GM23338 (cell line): Measurements from ENCODE around the gene MED27. TPM values are rescaled to one million over a fixed set of nuclear protein-coding genes. Genes with fewer than 3 reads are reported as not detected.

Experiments
- ATAC-seq: fragments of 200-7000 bp; cut with Tn5 transposase; 3 replicates; pipeline ENCODE4 v1.9.1; 2020
- DNase-seq: peaks from one replicate; pipeline ENCODE4 v3.0.0-alpha.2; 2015; ENCODE audit warnings: low spot score
- H2AFZ ChIP-seq: fragments of 200-600 bp; sonication (generic); 2 replicates; pipeline ENCODE4 v1.8.0; 2016; ENCODE audit warnings: antibody characterized with exemption, mild to moderate bottlenecking, moderate library complexity
- H3F3A ChIP-seq: fragments of 200-600 bp; sonication (generic); replicated peaks from 2 replicates; pipeline ENCODE4 v1.8.0; 2017; ENCODE audit warnings: antibody characterized with exemption, mixed run types, low read depth
- H3K27ac ChIP-seq: fragments of 200-600 bp; sonication (generic); 2 replicates; pipeline ENCODE4 v1.6.1; 2016; ENCODE audit warnings: low read depth
- H3K27me3 ChIP-seq: fragments of 200-600 bp; sonication (generic); 2 replicates; pipeline ENCODE4 v1.8.0; 2016; ENCODE audit warnings: mild to moderate bottlenecking, mixed run types, moderate library complexity; ENCODE audit not compliant: insufficient read depth
- H3K36me3 ChIP-seq: fragments of 200-600 bp; sonication (generic); 2 replicates; pipeline ENCODE4 v1.8.0; 2016; ENCODE audit warnings: mild to moderate bottlenecking; ENCODE audit not compliant: insufficient read depth
- H3K4me1 ChIP-seq: fragments of 200-600 bp; sonication (generic); 2 replicates; pipeline ENCODE4 v1.8.0; 2016; ENCODE audit warnings: mild to moderate bottlenecking, moderate library complexity; ENCODE audit not compliant: insufficient read depth
- H3K4me2 ChIP-seq: fragments of 200-600 bp; sonication (generic); 2 replicates; pipeline ENCODE4 v1.7.1; 2017; ENCODE audit warnings: mixed run types
- H3K4me3 ChIP-seq: fragments of 200-600 bp; sonication (generic); 2 replicates; pipeline ENCODE4 v1.6.1; 2016; ENCODE audit warnings: mixed run types
- H3K79me2 ChIP-seq: fragments of 200-600 bp; sonication (generic); replicated peaks from 2 replicates; pipeline ENCODE4 v1.8.0; 2017; ENCODE audit warnings: mild to moderate bottlenecking; ENCODE audit not compliant: insufficient read depth
- H3K9me2 ChIP-seq: fragments of 200-600 bp; sonication (generic); 2 replicates; pipeline ENCODE4 v1.8.0; 2017; ENCODE audit not compliant: insufficient read depth
- H4K20me1 ChIP-seq: fragments of 200-600 bp; sonication (generic); replicated peaks from 2 replicates; pipeline ENCODE4 v1.8.0; 2017; ENCODE audit warnings: mild to moderate bottlenecking; ENCODE audit not compliant: insufficient read depth
- H3K27ac Mint-ChIP-seq: 2 replicates; pipeline ENCODE4 v1.8.0; 2020; ENCODE audit warnings: inconsistent platforms, mild to moderate bottlenecking, moderate library complexity, mixed read lengths
- H3K27me3 Mint-ChIP-seq: 3 replicates; pipeline ENCODE4 v1.8.0; 2022; ENCODE audit warnings: low read depth, mild to moderate bottlenecking, moderate library complexity, mixed read lengths, inconsistent platforms; ENCODE audit not compliant: insufficient read depth, poor library complexity
- H3K36me3 Mint-ChIP-seq: 3 replicates; pipeline ENCODE4 v1.8.0; 2021; ENCODE audit warnings: low read depth, mild to moderate bottlenecking, inconsistent platforms, moderate library complexity, mixed read lengths
- H3K4me1 Mint-ChIP-seq: 3 replicates; pipeline ENCODE4 v1.8.0; 2020; ENCODE audit warnings: mild to moderate bottlenecking, inconsistent platforms, mixed read lengths
- H3K4me3 Mint-ChIP-seq: 3 replicates; pipeline ENCODE4 v1.8.0; 2021; ENCODE audit warnings: moderate library complexity, mild to moderate bottlenecking, inconsistent platforms, mixed read lengths
- H3K9me3 Mint-ChIP-seq: 3 replicates; pipeline ENCODE4 v1.8.0; 2020; ENCODE audit warnings: moderate library complexity, mild to moderate bottlenecking, inconsistent platforms, mixed read lengths
- CREB1 ChIP-seq: fragments of 250-450 bp; sonication (Bioruptor Pico); IDR thresholded peaks from 2 replicates; pipeline ENCODE4 v1.5.0; 2020; ENCODE audit warnings: low read depth, mild to moderate bottlenecking, moderate library complexity
- CTCF ChIP-seq, 2 experiments: fragments of 200-600 bp in 1 of 2; sonication (generic) in 1 of 2; conservative IDR thresholded peaks; 2 replicates each; pipeline versions ENCODE4 v1.5.1 to v1.6.1; 2016 to 2017; ENCODE audit warnings: antibody characterized with exemption in 2 of 2, low read depth in 2 of 2, mild to moderate bottlenecking in 2 of 2, moderate library complexity in 1 of 2
- EZH2 ChIP-seq: fragments of 200-600 bp; sonication (generic); IDR thresholded peaks from one replicate; pipeline ENCODE4 v1.8.0; 2017; ENCODE audit warnings: antibody characterized with exemption, mild to moderate bottlenecking, low read depth; ENCODE audit not compliant: unreplicated experiment
- EZH2phosphoT487 ChIP-seq: fragments of 200-600 bp; sonication (generic); IDR thresholded peaks from one replicate; pipeline ENCODE4 v1.8.1; 2018; ENCODE audit warnings: antibody characterized with exemption; ENCODE audit not compliant: unreplicated experiment
- JUNB ChIP-seq: IDR thresholded peaks from one replicate; pipeline ENCODE4 v1.6.1; 2016; ENCODE audit warnings: antibody characterized with exemption; ENCODE audit not compliant: unreplicated experiment
- NANOG ChIP-seq: IDR thresholded peaks from 2 replicates; pipeline ENCODE4 v1.6.1; 2016; ENCODE audit warnings: antibody characterized with exemption, borderline replicate concordance
- POLR2AphosphoS5 ChIP-seq: IDR thresholded peaks from 2 replicates; pipeline ENCODE4 v1.6.1; 2016; ENCODE audit warnings: antibody characterized with exemption, low read depth
- REST ChIP-seq: IDR thresholded peaks from one replicate; pipeline ENCODE4 v1.6.1; 2018; ENCODE audit warnings: antibody characterized with exemption; ENCODE audit not compliant: unreplicated experiment
- STAT1 ChIP-seq: IDR thresholded peaks from one replicate; pipeline ENCODE4 v1.6.1; 2016; ENCODE audit warnings: antibody characterized with exemption; ENCODE audit not compliant: unreplicated experiment
- ZNF114 ChIP-seq: fragments of 250-450 bp; sonication (Bioruptor Pico); IDR thresholded peaks from 2 replicates; pipeline ENCODE4 v1.5.0; 2020; ENCODE audit warnings: mild to moderate bottlenecking, moderate library complexity
- ZNF331 ChIP-seq: fragments of 250-450 bp; sonication (Bioruptor Pico); IDR thresholded peaks from 2 replicates; pipeline ENCODE4 v1.5.0; 2020; ENCODE audit warnings: low read depth, mild to moderate bottlenecking, moderate library complexity
- ZNF462 ChIP-seq: fragments of 250-450 bp; sonication (Bioruptor Pico); IDR thresholded peaks from 2 replicates; pipeline ENCODE4 v1.5.0; 2020; ENCODE audit warnings: mild to moderate bottlenecking, moderate library complexity
- polyA plus RNA-seq: library from polyadenylated mRNA; unstranded; fragments of >200 nt; fragmentation: Nextera tagmentation; extraction: Ambion mirVana; gene quantifications from 2 replicates; pipeline ENCODE4 v1.2.1, GENCODE V29; 2016
- total RNA-seq: library from RNA; depleted of rRNA; stranded (reverse); fragments of >200 nt; shearing (Covaris generic); gene quantifications from 2 replicates; pipeline ENCODE4 v1.2.3, GENCODE V29; 2014
- TF ChIP-seq, protein P1 (sequence below): IDR thresholded peaks from 2 replicates; pipeline ENCODE4 v1.6.1; 2016; ENCODE audit warnings: antibody characterized with exemption

The MED27 gene
- total and polyA plus RNA-seq, 2 experiments from 2014 or later, result 30.6 to 35.0 TPM

DNA sequence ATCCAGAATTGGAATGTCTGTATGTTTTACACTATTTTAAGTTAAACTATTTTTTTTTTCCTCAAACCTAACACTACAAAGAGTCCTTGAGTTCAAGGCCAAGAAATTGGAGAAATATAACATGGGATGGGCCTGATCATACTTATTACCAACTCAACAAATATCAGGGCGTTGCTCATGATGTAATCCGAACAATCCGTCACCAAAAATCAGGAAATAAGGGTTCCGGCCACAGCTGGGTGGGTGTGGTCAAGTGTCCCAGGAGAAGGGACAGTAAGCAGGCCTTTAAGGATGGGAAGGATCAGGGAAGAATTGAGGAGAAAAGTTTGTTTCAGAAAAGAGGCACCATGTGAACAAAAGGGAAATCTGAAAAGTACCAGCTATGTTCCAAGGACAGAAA lies 29.8 kb downstream of the MED27 start:
- no peaks in the 10 kb centered on the region for H3K36me3 ChIP-seq
- Mint-ChIP-seq H3K36me3 (no peaks in the 10 kb centered on the region), H3K9me3 (no peaks in the 10 kb centered on the region), H3K4me1 (peaks cover 22% of the 10 kb centered on the region), H3K27me3 (peaks cover 3% of the 10 kb centered on the region), H3K4me3 (no peak overlapping the region), H3K27ac (no peak overlapping the region)
- H3K27ac ChIP-seq, result no peak overlapping the region
- H3K27me3 ChIP-seq, result no peaks in the 10 kb centered on the region
- no peak for TF ChIP-seq ZNF331
- TF ChIP-seq POLR2AphosphoS5, result no peak
- TF ChIP-seq CREB1 (CRISPR knock-in tag), result no peak
- TF ChIP-seq, protein P1, sequence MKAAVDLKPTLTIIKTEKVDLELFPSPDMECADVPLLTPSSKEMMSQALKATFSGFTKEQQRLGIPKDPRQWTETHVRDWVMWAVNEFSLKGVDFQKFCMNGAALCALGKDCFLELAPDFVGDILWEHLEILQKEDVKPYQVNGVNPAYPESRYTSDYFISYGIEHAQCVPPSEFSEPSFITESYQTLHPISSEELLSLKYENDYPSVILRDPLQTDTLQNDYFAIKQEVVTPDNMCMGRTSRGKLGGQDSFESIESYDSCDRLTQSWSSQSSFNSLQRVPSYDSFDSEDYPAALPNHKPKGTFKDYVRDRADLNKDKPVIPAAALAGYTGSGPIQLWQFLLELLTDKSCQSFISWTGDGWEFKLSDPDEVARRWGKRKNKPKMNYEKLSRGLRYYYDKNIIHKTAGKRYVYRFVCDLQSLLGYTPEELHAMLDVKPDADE, result no peak
- no peak for TF ChIP-seq CTCF (conservative IDR thresholded peaks at IDR 0.05; ENCODE audit: low read depth in 2 of 2)
- TF ChIP-seq NANOG, result no peak
- TF ChIP-seq REST, result no peak
- TF ChIP-seq ZNF114 (CRISPR knock-in tag), result no peak
- TF ChIP-seq ZNF462 (CRISPR knock-in tag), result no peak
- TF ChIP-seq JUNB, result no peak
- no peak for TF ChIP-seq EZH2
- no peak for TF ChIP-seq STAT1
- no peak for TF ChIP-seq EZH2phosphoT487
- no peak overlapping the region for H3K4me2 ChIP-seq
- peaks cover 77% of the 10 kb centered on the region for H3K79me2 ChIP-seq
- no peaks in the 10 kb centered on the region for H3F3A ChIP-seq
- H4K20me1 ChIP-seq, result peaks cover 16% of the 10 kb centered on the region; the same call in 1 of the 2 replicates
- no peaks in the 10 kb centered on the region for H3K9me2 ChIP-seq
- DNase-seq (no peak), ATAC-seq (no peak)
- peaks cover 9% of the 10 kb centered on the region for H3K4me1 ChIP-seq
- no peak overlapping the region for H3K4me3 ChIP-seq
- no peak overlapping the region for H2AFZ ChIP-seq
